ENCODE data around the gene SEC23IP.

DNA sequence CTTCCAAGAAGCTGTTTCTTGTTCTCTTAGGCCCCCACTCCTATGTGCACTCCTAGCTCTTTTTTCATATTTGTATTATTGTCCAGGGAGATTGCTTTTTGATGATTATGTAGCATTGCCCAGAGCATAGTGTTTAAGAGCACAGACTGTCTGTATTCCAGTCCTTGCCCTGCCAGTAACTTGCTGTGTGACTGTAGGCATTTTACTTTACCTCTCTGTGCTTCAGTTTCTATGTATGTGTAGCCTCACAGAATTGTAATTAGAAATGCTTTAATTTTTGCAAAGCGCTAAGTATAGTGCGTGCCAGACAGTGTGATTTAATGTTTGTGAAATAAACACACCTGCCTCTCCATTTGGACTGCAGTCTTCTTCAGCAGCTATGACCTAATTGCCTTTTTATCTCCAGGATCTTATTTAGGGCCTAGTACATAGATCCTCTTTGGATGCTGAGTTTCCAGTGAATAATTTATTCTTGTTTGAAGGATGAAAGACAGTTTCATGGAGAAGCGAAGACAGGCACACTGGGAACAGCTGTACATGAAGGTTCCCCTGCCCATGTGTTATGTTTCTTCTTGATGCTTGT, 1.4 kb downstream of the SEC23IP start:
- TF ChIP-seq, protein P1, sequence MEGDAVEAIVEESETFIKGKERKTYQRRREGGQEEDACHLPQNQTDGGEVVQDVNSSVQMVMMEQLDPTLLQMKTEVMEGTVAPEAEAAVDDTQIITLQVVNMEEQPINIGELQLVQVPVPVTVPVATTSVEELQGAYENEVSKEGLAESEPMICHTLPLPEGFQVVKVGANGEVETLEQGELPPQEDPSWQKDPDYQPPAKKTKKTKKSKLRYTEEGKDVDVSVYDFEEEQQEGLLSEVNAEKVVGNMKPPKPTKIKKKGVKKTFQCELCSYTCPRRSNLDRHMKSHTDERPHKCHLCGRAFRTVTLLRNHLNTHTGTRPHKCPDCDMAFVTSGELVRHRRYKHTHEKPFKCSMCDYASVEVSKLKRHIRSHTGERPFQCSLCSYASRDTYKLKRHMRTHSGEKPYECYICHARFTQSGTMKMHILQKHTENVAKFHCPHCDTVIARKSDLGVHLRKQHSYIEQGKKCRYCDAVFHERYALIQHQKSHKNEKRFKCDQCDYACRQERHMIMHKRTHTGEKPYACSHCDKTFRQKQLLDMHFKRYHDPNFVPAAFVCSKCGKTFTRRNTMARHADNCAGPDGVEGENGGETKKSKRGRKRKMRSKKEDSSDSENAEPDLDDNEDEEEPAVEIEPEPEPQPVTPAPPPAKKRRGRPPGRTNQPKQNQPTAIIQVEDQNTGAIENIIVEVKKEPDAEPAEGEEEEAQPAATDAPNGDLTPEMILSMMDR (IDR thresholded peaks at IDR 0.05) = no peak
- no peak for TF ChIP-seq POLR2A (IDR thresholded peaks at IDR 0.05)

Measured in Peyer's patch (tissue), 4 donors.